GM21360 (cell line): ENCODE measurements around the gene TM4SF4.
"Not testable (repeated sequence)": the region's sequence is repeated elsewhere in the genome, so short reads cannot be mapped to it uniquely, and the experiment has no call there.

Source experiments
- ATAC-seq: cut with Tn5 transposase; IDR thresholded peaks from one replicate; pipeline ENCODE4 v1.9.1; 2021; ENCODE audit warnings: mild to moderate bottlenecking, moderate library complexity; ENCODE audit not compliant: unreplicated experiment

TM4SF4 gene, protein sequence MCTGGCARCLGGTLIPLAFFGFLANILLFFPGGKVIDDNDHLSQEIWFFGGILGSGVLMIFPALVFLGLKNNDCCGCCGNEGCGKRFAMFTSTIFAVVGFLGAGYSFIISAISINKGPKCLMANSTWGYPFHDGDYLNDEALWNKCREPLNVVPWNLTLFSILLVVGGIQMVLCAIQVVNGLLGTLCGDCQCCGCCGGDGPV

DNA sequence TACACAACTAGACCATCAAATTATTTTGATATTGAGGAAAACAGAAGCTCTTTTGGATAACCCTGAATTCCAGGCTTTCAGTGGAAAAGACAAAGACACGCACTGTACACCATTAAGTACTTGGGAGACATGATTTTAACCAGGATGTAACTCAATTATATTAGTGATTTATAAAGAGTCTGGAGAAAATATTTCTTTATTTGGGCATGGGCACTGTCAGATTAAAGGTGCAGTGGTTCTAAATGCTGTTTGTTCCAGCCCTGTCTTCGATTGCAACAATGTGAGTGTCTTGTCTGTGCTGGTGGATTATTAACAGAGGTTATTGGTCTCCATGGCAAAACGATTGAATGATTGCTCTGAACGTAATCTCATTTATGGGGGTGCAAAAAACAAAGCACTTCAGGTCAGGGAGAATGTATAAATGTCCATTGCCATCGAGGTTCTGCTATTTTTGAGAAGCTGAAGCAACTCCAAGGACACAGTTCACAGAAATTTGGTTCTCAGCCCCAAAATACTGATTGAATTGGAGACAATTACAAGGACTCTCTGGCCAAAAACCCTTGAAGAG lies at the start of gene TM4SF4:
Gene TM4SF4 (plus strand): TSS at position 448 of the 568 bp plus-strand sequence. CDS start 181 bp downstream, outside the sequence.
- ATAC-seq, result no peak

DNA sequence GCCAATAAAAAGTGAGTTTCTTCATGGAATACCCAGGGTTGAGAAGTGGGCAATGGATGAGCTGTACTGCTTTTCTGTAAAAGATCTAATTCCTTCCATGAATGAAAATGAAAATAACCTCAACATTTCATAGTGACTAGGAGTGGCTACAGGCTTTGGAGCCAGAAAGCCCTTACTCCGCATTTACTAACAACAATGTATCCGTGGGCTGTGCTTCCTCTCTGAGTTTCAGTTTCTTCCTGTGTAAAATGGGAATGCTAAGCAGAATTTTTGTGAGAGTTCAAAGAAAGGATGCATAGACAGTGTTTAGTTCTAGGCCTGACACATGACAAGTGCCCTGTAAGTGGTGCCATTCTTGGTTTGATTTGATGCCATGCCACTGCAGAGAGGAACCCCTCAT lies 49.6 kb upstream of the TM4SF4 start:
- no peak for ATAC-seq

DNA sequence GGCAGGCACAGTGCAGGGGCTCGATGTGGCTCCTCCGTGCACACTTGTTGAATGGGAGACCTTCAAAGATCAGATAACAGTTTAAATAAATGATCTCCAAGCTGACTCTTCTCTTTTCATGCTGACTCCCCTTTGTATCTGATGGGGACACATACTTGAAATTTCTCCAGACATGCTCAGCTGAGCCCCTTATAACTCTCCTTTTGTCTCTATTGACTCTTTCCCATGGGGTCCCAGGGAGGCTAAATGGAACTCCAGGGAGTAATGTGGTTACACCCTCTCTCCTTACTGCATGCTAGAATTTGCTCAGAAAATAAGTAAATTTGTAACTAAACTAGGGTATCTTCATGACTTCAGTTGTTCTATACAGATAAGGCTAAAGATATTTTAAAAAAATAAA lies 48.2 kb upstream of the TM4SF4 start:
- ATAC-seq, result no peak

DNA sequence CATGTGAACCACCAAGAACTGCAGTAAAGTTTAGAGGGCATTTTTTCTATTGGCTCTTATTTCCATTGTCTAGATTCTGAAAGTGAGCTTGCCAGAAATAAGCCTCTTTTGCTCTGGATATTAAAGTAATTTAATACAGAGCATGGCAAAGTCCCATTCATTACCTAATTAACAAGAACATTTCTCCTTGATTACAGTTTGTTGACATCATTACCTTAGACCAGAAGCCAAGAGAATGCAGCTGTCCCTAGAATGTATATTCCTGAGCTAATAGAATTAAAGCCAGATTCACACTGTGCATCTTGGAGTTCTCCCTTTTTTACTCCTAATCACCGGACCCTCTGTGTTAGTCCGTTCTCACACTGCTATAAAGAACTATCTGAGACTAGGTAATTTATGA lies 46.4 kb upstream of the TM4SF4 start:
- no peak for ATAC-seq

DNA sequence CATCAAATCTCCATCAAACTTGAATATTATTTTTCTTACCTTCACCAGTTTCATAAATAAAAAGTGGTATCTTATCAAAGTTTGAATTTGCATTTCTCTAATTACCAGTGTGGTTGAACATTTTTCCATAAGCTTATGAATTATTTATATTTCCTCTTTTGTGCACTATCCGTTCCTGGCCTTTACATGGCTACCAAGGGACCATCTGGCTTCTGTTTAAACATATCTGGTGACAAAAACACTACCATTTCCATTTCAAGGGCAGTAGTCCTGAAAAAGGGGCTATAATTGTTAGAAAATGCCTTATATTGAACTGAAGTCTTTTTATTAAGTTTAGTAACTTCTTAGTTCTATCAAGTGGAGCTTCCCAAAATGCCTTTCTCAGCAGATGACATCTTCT lies 44.3 kb upstream of the TM4SF4 start:
- no peak for ATAC-seq

DNA sequence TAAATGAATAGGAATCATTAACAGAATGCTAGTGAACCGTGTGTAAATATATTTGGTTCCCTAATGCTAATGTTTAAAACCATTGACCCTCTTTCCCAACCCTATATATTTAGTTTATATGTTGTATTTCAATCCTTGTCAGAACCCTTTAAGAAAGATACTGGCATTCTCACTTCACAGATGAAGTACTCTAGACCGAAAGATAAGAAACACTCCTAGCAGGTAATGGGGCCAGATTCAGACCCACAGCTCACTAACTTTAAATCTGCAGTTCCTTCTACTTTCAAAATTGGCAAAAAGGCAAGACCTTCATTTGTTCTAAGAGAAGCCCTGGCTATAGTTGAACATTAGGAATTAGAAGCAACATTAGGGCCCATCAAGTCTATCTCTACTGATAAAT lies 42.3 kb upstream of the TM4SF4 start:
- no peak for ATAC-seq

DNA sequence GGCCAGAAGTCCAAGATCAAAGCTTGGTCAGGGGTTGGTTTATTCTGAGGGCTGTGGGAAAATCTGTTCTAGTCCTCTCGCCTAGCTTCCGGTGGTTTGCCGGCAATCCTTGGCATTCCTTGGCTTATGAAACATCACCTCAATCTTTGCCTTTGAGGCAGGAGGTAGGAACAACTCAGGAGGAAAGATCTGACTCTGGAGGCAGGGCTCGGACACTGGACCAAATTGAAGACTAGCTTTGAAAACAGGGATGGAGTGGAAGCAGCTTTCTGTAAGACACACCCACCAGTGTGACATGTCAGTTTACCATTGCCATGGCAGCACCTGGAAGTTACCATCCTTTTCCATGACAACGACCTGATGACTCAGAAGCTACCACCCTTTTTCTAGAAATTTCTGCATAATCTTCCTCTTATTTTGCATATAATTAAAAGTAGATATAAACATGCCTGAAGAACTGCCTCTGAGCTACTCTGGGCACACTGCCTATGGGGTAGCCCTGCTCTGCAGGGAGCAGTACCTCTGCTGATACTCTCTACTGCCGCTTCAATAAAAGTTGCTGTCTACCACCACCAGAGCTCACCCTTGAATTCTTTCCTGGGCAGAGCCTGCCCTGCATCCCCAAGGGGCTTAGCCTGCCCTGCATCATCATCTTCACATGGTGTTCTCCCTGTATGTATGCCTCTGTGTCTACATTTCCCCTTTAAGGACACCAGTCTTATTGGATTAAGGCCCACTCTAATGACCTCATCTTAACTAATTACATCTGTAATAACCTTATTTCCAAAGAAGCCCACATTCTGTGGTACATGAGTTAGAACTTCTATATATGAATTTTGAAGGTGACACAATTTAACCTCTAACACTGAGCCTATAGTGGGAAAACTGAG lies 38.3 kb upstream of the TM4SF4 start:
- ATAC-seq, result no peak

DNA sequence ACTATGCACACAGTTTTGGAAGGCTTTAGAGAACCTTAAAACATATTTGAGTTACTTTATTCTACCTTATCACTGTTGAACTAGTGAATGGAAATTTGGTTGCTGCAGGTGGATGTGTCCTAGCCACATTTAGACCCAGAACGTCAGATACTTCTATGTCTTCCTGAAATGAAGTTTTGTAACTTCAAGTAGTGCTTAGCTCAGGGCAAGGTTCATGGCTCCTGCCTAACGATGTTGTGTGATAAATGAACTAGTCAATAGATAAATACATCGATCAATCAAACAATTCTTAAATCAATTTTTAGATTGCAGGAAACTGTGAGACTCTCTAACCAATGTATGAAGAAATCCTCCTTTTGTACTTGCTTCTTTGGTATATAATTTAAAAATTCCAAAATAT lies 37.2 kb upstream of the TM4SF4 start:
- no peak for ATAC-seq

DNA sequence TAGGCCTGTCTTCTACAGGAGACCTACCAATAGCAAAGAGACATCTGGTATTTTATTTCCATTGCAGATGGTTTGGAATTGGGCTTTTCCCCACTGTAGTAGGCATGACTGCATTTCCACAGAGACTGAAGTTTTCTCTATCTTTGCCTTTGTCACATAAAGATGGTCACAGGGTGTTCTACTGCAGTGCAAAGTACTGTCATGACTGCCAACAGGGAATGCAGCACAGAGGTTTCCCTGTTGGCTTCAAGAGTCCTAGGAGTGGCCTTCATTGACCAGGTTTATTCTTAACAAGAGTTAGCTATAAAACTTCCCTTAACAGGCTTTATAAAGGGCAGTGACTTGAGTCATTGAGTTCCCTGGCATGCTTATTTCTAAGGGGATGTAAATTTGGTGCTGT lies 36.8 kb upstream of the TM4SF4 start:
- no peak for ATAC-seq

DNA sequence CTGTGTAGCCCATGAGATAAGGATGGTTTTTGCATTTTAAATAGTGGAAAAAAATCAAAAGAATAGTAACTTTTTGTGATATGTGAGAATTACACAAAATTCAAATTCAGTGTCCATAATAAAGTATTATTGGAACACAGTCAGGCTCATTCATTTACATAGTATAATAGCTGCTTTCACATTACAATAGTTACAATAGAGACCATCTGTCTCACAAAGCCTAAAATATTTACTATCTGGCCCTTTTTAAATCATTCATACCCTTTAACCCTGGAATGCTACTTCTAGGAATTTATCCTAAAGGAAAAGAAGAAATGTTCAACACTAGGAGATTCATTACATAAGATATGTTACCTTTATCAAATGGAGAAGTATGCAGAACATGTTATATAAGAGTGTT lies 35.5 kb upstream of the TM4SF4 start:
- no peak for ATAC-seq

DNA sequence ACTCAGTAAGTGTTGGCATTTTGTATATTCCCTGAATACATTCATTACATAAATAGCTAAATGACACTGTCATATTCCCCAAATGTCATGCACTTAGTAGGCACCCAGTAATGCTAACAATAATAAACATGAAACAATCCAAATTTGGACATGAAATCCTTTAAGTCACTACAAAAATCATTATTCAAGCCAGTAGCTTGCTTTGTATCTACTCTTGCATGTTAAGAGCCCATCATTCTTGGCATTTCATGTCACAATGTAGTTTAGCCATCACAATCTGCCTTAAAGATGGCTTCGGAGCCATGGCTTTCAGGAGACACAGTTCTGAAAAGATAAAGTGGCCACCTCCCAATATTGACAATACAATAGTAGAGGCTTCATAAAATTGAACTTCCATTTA lies 32.9 kb upstream of the TM4SF4 start:
- no peak for ATAC-seq

DNA sequence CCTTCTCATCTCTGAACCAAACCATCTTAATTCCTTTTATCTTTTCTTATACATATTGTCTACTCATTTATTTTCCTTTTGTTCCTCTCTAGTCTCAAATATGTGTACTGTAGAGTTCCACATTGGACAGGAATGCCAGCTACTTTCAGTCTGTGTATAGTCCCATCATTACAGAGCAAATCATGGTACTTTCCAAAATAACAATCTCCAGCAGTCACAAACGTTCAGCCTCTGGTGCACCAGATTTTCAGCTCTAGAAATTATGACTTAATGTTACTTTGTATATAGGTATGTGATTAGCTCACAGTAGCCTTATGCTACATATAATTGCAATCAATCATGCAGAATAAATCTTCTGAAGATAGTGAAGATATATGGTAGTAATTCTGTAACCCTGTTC lies 32.5 kb upstream of the TM4SF4 start:
- ATAC-seq, result no peak

DNA sequence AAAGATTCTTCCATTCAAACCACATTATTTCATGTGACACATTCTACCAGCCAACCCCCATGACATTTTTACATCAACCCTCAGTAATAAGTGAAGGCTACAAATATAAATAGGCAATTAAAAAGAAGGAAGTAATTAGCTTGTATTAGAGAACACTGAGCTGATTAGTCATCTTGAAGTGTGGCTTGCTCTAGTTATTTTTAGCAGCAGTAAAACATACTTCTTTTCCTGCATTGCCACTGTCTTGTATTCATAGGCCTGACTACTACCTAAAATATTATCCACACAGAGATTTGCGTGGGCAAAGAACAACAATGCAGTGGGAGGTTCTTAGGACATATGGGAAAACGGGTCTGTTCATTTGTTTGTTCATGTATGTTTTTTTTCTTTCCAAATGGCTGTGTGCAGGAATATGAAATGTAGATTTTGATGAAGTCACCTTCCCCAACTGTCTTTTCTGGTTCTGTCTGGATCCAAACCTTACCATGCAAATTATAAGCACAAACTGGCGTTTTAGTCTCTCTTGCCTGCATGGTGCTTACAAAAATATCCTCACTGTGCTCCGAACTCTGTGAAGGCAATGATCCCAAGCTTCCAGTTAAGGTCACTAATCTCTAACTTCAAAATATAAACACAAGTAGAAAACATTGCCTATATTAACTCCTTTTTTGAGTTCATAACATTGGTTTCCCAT lies 31.5 kb upstream of the TM4SF4 start:
- no peak for ATAC-seq

DNA sequence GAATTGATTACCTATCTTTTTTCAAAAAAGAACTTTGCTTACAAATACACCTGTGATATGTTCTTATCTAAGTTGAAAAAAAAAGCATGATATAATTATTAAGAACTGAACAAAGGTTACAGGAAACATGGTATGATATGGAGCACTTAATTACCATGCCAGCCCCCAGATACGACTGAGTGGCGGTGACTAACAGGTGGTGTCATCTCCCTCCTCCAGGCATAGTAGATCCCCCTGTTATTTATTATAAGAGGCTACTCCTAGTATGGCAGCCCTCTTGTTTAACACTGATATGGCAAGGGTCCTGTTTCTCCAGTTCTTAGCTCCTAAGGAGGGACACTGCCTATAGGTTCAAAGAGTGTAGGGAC lies 31.0 kb upstream of the TM4SF4 start:
- no peak for ATAC-seq

DNA sequence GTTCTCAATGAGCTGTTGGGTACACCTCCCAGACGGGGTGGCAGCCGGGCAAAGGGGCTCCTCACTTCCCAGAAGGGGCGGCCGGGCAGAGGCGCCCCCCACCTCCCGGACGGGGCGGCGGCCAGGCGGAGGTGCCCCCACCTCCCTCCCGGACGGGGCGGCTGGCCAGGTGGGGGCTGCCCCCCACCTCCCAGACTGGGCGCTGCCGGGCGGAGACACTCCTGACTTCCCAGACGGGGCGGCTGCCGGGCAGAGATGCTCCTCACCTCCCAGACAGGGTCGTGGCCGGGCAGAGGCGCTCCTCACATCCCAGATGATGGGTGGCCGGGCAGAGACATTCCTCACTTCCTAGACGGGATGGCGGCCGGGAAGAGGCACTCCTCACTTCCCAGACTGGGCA lies 29.6 kb upstream of the TM4SF4 start:
- not testable (repeated sequence) for ATAC-seq

DNA sequence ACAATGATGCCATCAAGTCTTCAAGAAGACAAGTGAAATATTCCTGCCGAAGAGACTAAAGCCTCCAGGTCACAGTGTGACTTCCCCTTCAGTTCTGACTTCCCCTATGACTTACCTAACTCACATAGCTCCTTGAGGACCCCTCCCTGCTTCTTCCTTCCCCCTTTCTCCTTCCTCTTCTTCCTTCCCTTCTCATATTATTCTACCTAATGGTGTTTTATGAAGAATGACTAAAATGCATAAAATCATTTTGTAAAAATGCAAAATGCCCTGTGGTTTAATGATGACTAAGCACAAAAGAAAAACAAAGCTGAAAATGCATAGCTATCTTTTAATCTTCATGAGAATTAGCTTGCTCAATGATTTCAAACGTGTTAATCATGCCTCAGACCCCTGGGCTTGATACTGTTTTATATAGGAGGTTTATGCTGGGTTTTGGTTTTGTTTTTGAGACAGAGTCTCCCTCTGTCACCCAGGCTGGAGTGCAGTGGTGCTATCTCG lies 26.1 kb upstream of the TM4SF4 start:
- ATAC-seq, result no peak

DNA sequence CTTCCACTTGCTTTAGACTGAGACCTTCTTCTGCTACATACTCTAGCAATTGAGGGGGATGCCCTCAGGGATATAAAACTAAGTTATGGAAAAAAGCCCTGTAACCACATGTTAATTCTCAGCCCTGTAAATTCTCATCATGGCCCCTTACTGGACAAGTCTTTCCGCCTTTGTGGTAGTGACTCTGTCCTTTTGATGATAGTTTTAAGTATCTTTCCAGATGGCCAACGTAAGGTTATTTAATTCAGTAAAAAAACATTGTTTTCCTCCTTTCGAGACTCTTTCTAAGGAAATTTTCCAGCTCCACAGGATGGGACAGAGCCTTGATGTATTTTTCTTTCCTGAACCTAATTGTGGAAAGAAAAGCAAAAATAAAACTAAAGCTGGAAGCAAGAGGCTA lies 25.3 kb upstream of the TM4SF4 start:
- no peak for ATAC-seq

DNA sequence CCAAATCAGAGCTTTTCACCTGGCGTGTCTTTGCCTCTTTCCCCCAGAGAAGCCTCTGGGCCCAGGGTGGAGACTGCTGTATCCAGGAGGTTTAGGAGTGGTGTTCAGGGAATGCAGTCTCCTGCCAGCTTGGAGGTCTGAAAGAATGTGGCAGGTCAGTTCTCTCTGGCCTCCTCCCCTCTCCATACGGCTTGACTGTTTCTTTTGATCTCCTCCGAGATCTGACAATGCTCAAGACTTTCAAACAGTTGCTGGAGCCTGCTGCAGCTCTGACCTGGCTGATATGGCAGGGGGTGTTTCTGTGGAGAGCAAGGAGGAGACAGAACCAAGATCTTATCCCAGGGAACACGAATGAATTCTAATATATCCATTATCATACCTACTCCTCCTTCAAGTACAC lies 24.7 kb upstream of the TM4SF4 start:
- no peak for ATAC-seq

DNA sequence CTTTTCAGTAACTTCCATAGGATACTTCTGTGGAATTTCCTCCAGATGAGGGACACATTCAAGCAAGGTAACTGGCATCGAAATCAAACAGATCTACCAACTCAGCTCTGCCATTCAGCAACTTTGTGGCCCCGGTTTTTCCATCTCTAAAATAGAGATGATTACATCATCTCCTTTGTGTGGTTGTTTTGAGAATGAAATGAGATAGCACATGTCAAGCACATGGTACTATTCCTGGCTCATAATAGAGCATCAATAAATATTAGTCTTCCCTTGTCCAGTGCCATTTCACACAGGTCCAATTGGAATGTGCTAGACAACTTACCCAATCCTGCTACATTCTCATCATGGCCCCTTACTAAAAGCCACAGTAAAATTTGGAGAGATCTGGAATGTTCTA lies 24.2 kb upstream of the TM4SF4 start:
- ATAC-seq, result no peak

DNA sequence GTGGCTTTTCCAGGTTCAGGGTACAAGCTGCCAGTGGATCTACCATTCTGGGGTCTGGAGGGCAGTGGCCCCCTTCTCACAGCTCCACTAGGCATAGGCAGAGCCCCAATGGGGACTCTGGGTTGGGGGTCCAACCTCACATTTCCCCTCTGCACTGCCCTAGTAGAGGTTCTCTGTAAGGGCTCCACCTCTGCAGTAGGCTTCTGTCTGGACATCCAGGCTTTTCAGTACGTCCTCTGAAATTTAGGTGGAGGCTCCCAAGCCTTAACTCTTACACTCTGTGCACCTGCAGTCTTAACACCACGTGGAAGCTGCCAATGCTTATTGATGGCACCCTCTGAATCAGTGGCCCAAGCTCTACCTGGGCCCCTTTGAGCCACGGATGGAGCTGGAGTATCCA lies 22.5 kb upstream of the TM4SF4 start:
- no peak for ATAC-seq

DNA sequence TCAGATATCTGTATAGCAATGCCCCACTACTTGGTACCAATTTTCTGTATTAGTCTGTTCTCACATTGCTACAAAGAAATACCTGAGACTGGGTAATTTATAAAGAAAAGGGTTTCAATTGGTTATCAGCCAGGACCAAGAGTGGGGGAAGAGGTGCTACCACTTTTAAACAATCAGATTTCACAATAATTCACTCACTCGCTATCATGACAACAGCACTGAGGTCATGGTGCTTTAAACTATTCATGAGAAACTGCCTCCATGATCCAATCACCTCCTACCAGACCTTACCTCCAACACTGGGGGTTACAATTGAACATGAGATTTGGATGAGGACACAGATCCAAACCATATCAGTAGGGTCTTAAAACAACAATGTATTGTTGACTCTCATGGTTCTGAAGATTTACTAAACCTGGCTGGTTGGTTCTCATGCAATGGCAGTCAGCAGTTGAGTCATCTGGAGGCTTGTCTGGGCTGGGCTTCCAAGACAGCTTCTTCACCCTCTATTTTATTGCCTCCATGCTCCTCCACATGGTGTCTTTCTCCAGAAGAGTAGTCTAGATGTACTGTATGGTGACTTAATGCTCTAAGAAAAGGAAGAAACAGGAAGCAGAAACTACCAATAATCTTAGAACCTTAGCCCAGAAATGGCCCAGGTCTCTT lies 21.2 kb upstream of the TM4SF4 start:
- ATAC-seq, result no peak
